Upper lobe of right lung (tissue), 1 donor: Measurements from ENCODE around the gene CP. TPM values are rescaled to one million over a fixed set of nuclear protein-coding genes. Genes with fewer than 3 reads are reported as not detected.
"Not testable (repeated sequence)": the region's sequence is repeated elsewhere in the genome, so short reads cannot be mapped to it uniquely, and the experiment has no call there.

Experiments
- ATAC-seq: fragments of 200-7000 bp; cut with Tn5 transposase; one replicate; pipeline ENCODE4 v1.9.1; 2020; ENCODE audit warnings: mild to moderate bottlenecking, moderate library complexity
- DNase-seq: peaks from one replicate; pipeline ENCODE4 v3.0.0-alpha.2; 2020
- H3K27ac ChIP-seq: fragments of 200-600 bp; one replicate; pipeline ENCODE4 v1.8.0; 2022
- H3K27me3 ChIP-seq: fragments of 200-600 bp; one replicate; pipeline ENCODE4 v1.8.0; 2022; ENCODE audit warnings: mild to moderate bottlenecking
- H3K36me3 ChIP-seq: fragments of 200-600 bp; one replicate; pipeline ENCODE4 v1.8.0; 2022
- H3K4me1 ChIP-seq: fragments of 200-600 bp; one replicate; pipeline ENCODE4 v1.8.0; 2022
- H3K4me3 ChIP-seq: fragments of 200-600 bp; one replicate; pipeline ENCODE4 v1.8.0; 2022; ENCODE audit warnings: mild to moderate bottlenecking
- H3K9me3 ChIP-seq: fragments of 200-600 bp; one replicate; pipeline ENCODE4 v1.8.0; 2022
- CTCF ChIP-seq: fragments of 200-600 bp; IDR thresholded peaks from one replicate; pipeline ENCODE4 v1.8.0; 2022; ENCODE audit warnings: antibody characterized with exemption
- intact Hi-C: fragments of 100-400 bp; cut with DNase I; formaldehyde crosslinking; loops from one replicate; pipeline ENCODE4 v1.11.0; 2022
- total RNA-seq: library from RNA; stranded (reverse); fragmentation: NEBNext Ultra II Directional; extraction: Animal tissue kit (Norgen Biotek cat#: 25700); gene quantifications from one replicate; pipeline ENCODE4 v1.2.1, GENCODE V29; 2021
- donor health status: DM: no; HTN: yes; CAD: no; lungs with severe emphysema.

Gene CP
- total RNA-seq, 1 donor from 2014 or later = 3.4 TPM

- intact Hi-C loops = no loop called here
- H3K36me3 ChIP-seq = no peaks in the 10 kb centered on the region
- no peak for DNase-seq
- peak; percentile 66 for ATAC-seq
- no peak overlapping the region for H3K4me3 ChIP-seq
- no peak overlapping the region for H3K27ac ChIP-seq
- H3K27me3 ChIP-seq = no peaks in the 10 kb centered on the region
- H3K4me1 ChIP-seq = no peaks in the 10 kb centered on the region
- H3K9me3 ChIP-seq = no peaks in the 10 kb centered on the region
- TF ChIP-seq CTCF = no peak
Observed at GRCh38 chr3:149203758-149204157, 17.9 kb downstream of the CP start.

DNA sequence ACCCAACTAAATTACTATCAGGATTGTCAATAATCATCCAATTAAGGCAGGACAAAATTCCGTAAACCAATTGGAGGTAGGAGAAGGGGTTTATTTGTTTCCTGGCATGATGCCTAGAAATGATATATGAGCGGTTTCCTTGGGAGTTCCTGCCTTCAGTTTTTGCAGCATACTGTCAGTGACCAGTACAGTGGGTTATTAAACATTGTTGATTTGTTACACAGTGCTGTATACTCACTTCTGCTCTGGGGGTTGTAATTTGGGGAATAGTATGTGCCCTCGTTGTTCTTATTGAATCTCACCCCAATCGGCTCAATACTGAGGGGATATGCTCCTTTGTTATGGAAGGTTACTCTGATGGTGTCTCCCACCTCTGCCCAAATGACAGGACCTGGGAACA is 22.2 kb downstream of the CP start:
- ATAC-seq = no peak
- Histone ChIP-seq H3K27ac (no peak overlapping the region), H3K36me3 (no peaks in the 10 kb centered on the region), H3K4me3 (no peak overlapping the region), H3K27me3 (no peaks in the 10 kb centered on the region), H3K4me1 (no peaks in the 10 kb centered on the region), H3K9me3 (no peaks in the 10 kb centered on the region)
- intact Hi-C loops = no loop called here
- no peak for DNase-seq
- TF ChIP-seq CTCF = no peak

- no peaks in the 10 kb centered on the region for H3K9me3 ChIP-seq
- DNase-seq (no peak), ATAC-seq (no peak)
- intact Hi-C loops = no loop called here
- no peaks in the 10 kb centered on the region for H3K27me3 ChIP-seq
- no peak overlapping the region for H3K4me3 ChIP-seq
- no peaks in the 10 kb centered on the region for H3K36me3 ChIP-seq
- no peak overlapping the region for H3K27ac ChIP-seq
- TF ChIP-seq CTCF = no peak
- no peaks in the 10 kb centered on the region for H3K4me1 ChIP-seq
Observed at GRCh38 chr3:149198611-149199010, 23.0 kb downstream of the CP start.

GRCh38 chr3:149197669-149198068 is 24.0 kb downstream of the CP start:
- no peak for ATAC-seq
- Histone ChIP-seq H3K4me1 (no peaks in the 10 kb centered on the region), H3K4me3 (no peak overlapping the region)

GRCh38 chr3:149196805-149197592 is 24.6 kb downstream of the CP start:
- not testable (repeated sequence) for ATAC-seq, H3K4me3 ChIP-seq

More at GRCh38 chr3:149197669-149198068, 24.0 kb downstream of the CP start:
- Histone ChIP-seq H3K36me3 (no peaks in the 10 kb centered on the region), H3K9me3 (no peaks in the 10 kb centered on the region), H3K27ac (no peak overlapping the region), H3K27me3 (no peaks in the 10 kb centered on the region)
- intact Hi-C loops = no loop called here
- no peak for TF ChIP-seq CTCF
- no peak for DNase-seq

GRCh38 chr3:149195221-149195620 is 26.4 kb downstream of the CP start:
- Histone ChIP-seq H3K27ac (no peak overlapping the region), H3K4me3 (no peak overlapping the region), H3K27me3 (no peaks in the 10 kb centered on the region), H3K36me3 (no peaks in the 10 kb centered on the region), H3K9me3 (no peaks in the 10 kb centered on the region), H3K4me1 (no peaks in the 10 kb centered on the region)
- DNase-seq = no peak
- no peak for TF ChIP-seq CTCF
- intact Hi-C loops = no loop called here
- no peak for ATAC-seq

More at GRCh38 chr3:149196805-149197592, 24.6 kb downstream of the CP start:
- H3K9me3 ChIP-seq, H3K36me3 ChIP-seq, H3K27ac ChIP-seq, H3K4me1 ChIP-seq, H3K27me3 ChIP-seq, intact Hi-C loops, DNase-seq: not testable (repeated sequence)
